ENCODE measurements around the gene ATP10A. TPM values are rescaled to one million over a fixed set of nuclear protein-coding genes. Genes with fewer than 3 reads are reported as not detected.

ATP10A gene
- total and polyA plus RNA-seq, 2 donors from 2014 or later, result 4.0 to 6.8 TPM

- TF ChIP-seq, protein P1, sequence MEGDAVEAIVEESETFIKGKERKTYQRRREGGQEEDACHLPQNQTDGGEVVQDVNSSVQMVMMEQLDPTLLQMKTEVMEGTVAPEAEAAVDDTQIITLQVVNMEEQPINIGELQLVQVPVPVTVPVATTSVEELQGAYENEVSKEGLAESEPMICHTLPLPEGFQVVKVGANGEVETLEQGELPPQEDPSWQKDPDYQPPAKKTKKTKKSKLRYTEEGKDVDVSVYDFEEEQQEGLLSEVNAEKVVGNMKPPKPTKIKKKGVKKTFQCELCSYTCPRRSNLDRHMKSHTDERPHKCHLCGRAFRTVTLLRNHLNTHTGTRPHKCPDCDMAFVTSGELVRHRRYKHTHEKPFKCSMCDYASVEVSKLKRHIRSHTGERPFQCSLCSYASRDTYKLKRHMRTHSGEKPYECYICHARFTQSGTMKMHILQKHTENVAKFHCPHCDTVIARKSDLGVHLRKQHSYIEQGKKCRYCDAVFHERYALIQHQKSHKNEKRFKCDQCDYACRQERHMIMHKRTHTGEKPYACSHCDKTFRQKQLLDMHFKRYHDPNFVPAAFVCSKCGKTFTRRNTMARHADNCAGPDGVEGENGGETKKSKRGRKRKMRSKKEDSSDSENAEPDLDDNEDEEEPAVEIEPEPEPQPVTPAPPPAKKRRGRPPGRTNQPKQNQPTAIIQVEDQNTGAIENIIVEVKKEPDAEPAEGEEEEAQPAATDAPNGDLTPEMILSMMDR (IDR thresholded peaks at IDR 0.05; ENCODE audit: borderline replicate concordance, extremely low read depth, insufficient read depth), result no peak
- Histone ChIP-seq H3K27me3 (ENCODE audit: control insufficient read depth, insufficient read depth, low read length) (no peaks in the 10 kb centered on the region), H3K9me3 (ENCODE audit: control insufficient read depth in 2 of 3, insufficient read depth in 1 of 3, low read length in 3 of 3) (no peaks in the 10 kb centered on the region), H3K4me1 (ENCODE audit: control insufficient read depth in 2 of 3, insufficient read depth in 2 of 3, low read depth in 1 of 3, low read length in 3 of 3) (peaks cover 0 to 5% (median 0%) of the 10 kb centered on the region in 3 donors), H3K36me3 (ENCODE audit: control insufficient read depth in 2 of 3, insufficient read depth in 3 of 3, low read length in 3 of 3) (no peaks in the 10 kb centered on the region), H3K27ac (ENCODE audit: low read depth in 2 of 2, low read length in 2 of 2) (no peak overlapping the region), H3K9ac (ENCODE audit: low read length in 3 of 3) (no peak overlapping the region), H3K4me3 (ENCODE audit: low read length in 3 of 3) (no peak overlapping the region)
- FAIRE-seq (no peak), DNase-seq (no peak)
- intact Hi-C loops (cut with DNase I), result no loop called here
These were observed 194.8 kb downstream of the ATP10A start for GRCh38 chr15:25668236-25668795.

DNA sequence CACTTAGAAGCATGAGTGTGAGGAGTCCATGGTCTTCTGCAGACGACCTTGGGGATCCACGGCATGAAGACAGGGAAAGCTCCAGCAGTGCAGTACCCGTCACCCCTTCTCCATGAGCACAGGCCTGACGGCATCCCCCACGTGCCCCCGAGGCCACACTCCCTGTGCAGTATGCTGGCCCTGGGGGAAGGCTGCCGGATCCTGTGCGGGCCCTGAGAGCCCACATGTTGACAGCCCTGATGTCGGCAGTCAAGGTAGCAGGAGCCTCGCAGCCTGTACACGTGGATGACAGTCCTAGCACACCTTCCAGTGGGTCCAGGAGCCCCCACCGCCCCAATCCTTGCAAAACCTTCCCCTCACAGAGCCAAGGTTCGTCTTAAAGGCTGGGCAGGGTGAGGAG lies 195.3 kb downstream of the ATP10A start:
- Histone ChIP-seq H3K27me3 (ENCODE audit: control insufficient read depth, insufficient read depth, low read length) (no peaks in the 10 kb centered on the region), H3K4me3 (ENCODE audit: low read length in 3 of 3) (no peak overlapping the region), H3K9me3 (ENCODE audit: control insufficient read depth in 2 of 3, insufficient read depth in 1 of 3, low read length in 3 of 3) (no peaks in the 10 kb centered on the region), H3K27ac (ENCODE audit: low read depth in 2 of 2, low read length in 2 of 2) (no peak overlapping the region), H3K36me3 (ENCODE audit: control insufficient read depth in 2 of 3, insufficient read depth in 3 of 3, low read length in 3 of 3) (no peaks in the 10 kb centered on the region), H3K9ac (ENCODE audit: low read length in 3 of 3) (no peak overlapping the region), H3K4me1 (ENCODE audit: control insufficient read depth in 2 of 3, insufficient read depth in 2 of 3, low read depth in 1 of 3, low read length in 3 of 3) (peaks cover 0 to 5% (median 0%) of the 10 kb centered on the region in 3 donors)
- TF ChIP-seq, protein P1 (IDR thresholded peaks at IDR 0.05; ENCODE audit: borderline replicate concordance, extremely low read depth, insufficient read depth), result no peak
- FAIRE-seq (no peak), DNase-seq (no peak)
- intact Hi-C loops (cut with DNase I), result no loop called here

- no peaks in the 10 kb centered on the region for H3K36me3 ChIP-seq (ENCODE audit: control insufficient read depth in 2 of 3, insufficient read depth in 3 of 3, low read length in 3 of 3)
- FAIRE-seq (no peak), DNase-seq (no peak)
- TF ChIP-seq, protein P1 (IDR thresholded peaks at IDR 0.05; ENCODE audit: borderline replicate concordance, extremely low read depth, insufficient read depth), result no peak
- H3K27ac ChIP-seq (ENCODE audit: low read depth in 2 of 2, low read length in 2 of 2), result no peak overlapping the region
- intact Hi-C loops (cut with DNase I), result no loop called here
- no peak overlapping the region for H3K9ac ChIP-seq (ENCODE audit: low read length in 3 of 3)
- H3K27me3 ChIP-seq (ENCODE audit: control insufficient read depth, insufficient read depth, low read length), result no peaks in the 10 kb centered on the region
- H3K9me3 ChIP-seq (ENCODE audit: control insufficient read depth in 2 of 3, insufficient read depth in 1 of 3, low read length in 3 of 3), result no peaks in the 10 kb centered on the region
- peaks cover 0 to 5% (median 0%) of the 10 kb centered on the region in 3 donors for H3K4me1 ChIP-seq (ENCODE audit: control insufficient read depth in 2 of 3, insufficient read depth in 2 of 3, low read depth in 1 of 3, low read length in 3 of 3)
- H3K4me3 ChIP-seq (ENCODE audit: low read length in 3 of 3), result no peak overlapping the region
These were observed 197.2 kb downstream of the ATP10A start for GRCh38 chr15:25665913-25666312.

DNA sequence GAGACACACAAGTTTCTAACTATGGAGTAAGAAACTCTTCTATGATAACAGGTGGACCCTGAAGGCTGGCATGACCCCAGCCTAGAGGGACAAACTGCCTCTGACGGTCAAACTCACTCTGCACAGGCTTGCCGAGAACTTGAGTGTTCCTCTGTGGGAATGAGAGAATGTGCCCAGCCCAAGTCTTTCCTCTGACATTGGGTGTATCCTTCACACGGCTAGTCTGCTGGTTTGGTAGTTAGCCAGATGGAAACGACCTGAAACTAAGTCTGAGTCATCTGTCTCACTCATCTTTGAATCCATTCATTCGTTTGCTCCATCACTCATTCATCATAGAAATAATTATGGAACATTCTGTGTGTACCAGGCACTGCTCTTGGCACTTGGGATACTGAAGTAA lies 198.4 kb downstream of the ATP10A start:
- no peak for FAIRE-seq
- intact Hi-C loops (cut with DNase I), result no loop called here

More for the DNA sequence above, 198.4 kb downstream of the ATP10A start:
- H3K36me3 ChIP-seq (ENCODE audit: control insufficient read depth in 2 of 3, insufficient read depth in 3 of 3, low read length in 3 of 3), result no peaks in the 10 kb centered on the region
- H3K9me3 ChIP-seq (ENCODE audit: control insufficient read depth in 2 of 3, insufficient read depth in 1 of 3, low read length in 3 of 3), result no peaks in the 10 kb centered on the region
- no peak overlapping the region for H3K9ac ChIP-seq (ENCODE audit: low read length in 3 of 3)
- no peak overlapping the region for H3K27ac ChIP-seq (ENCODE audit: low read depth in 2 of 2, low read length in 2 of 2)
- no peaks in the 10 kb centered on the region for H3K27me3 ChIP-seq (ENCODE audit: control insufficient read depth, insufficient read depth, low read length)
- no peak overlapping the region for H3K4me3 ChIP-seq (ENCODE audit: low read length in 3 of 3)
- DNase-seq, result no peak
- no peaks in the 10 kb centered on the region for H3K4me1 ChIP-seq (ENCODE audit: control insufficient read depth in 2 of 3, insufficient read depth in 2 of 3, low read depth in 1 of 3, low read length in 3 of 3)
- TF ChIP-seq, protein P1 (IDR thresholded peaks at IDR 0.05; ENCODE audit: borderline replicate concordance, extremely low read depth, insufficient read depth), result no peak
